GM18519 (cell line): ENCODE results near the gene PGK1.
"Not testable (repeated sequence)": the region's sequence is repeated elsewhere in the genome, so short reads cannot be mapped to it uniquely, and the experiment has no call there.

ENCODE experiments used
- ATAC-seq: cut with Tn5 transposase; IDR thresholded peaks from one replicate; pipeline ENCODE4 v1.9.1; 2021; ENCODE audit warnings: mild to moderate bottlenecking, moderate library complexity; ENCODE audit not compliant: unreplicated experiment, low FRiP score

The PGK1 gene

GRCh38 chrX:78111140-78111931 is 7.3 kb downstream of the PGK1 start:
- ATAC-seq, result no peak

GRCh38 chrX:78116365-78116764 is 12.3 kb downstream of the PGK1 start:
- ATAC-seq, result no peak

- no peak for ATAC-seq
Measured at GRCh38 chrX:78116766-78117165, 12.7 kb downstream of the PGK1 start.

GRCh38 chrX:78118628-78119027 is 14.6 kb downstream of the PGK1 start:
- no peak for ATAC-seq

- ATAC-seq, result no peak
Measured at GRCh38 chrX:78119521-78120227, 15.6 kb downstream of the PGK1 start.

GRCh38 chrX:78123190-78123589 is 19.1 kb downstream of the PGK1 start:
- ATAC-seq, result no peak

- ATAC-seq, result no peak
Measured at GRCh38 chrX:78124307-78124706, 20.3 kb downstream of the PGK1 start.

GRCh38 chrX:78125148-78125547 is 21.1 kb downstream of the PGK1 start:
- no peak for ATAC-seq

GRCh38 chrX:78125781-78126180 is 21.7 kb downstream of the PGK1 start:
- ATAC-seq, result not testable (repeated sequence)

GRCh38 chrX:78129714-78130113 is 25.7 kb downstream of the PGK1 start:
- ATAC-seq, result no peak

- ATAC-seq, result no peak
Measured at GRCh38 chrX:78130396-78130795, 26.3 kb downstream of the PGK1 start.

- no peak for ATAC-seq
Measured at GRCh38 chrX:78131117-78131516, 27.1 kb downstream of the PGK1 start.

GRCh38 chrX:78133238-78133960 is 29.4 kb downstream of the PGK1 start:
- ATAC-seq, result no peak

GRCh38 chrX:78139160-78140123 is 35.4 kb downstream of the PGK1 start, which contains the start of gene TAF9B:
Gene TAF9B, minus strand, starts transcription at chrX:78139650. Its CDS starts 39 bp downstream, at chrX:78139611.
- peak; percentile 90 for ATAC-seq

- ATAC-seq, result no peak
Measured at GRCh38 chrX:78140206-78140605, 36.2 kb downstream of the PGK1 start.

GRCh38 chrX:78147002-78147540 is 43.0 kb downstream of the PGK1 start:
- ATAC-seq, result not testable (repeated sequence)

- ATAC-seq, result not testable (repeated sequence)
Measured at GRCh38 chrX:78157373-78157772, 53.3 kb downstream of the PGK1 start.

- ATAC-seq, result not testable (repeated sequence)
Measured at GRCh38 chrX:78157846-78158245, 53.8 kb downstream of the PGK1 start.

GRCh38 chrX:78160711-78161110 is 56.7 kb downstream of the PGK1 start:
- ATAC-seq, result not testable (repeated sequence)

- not testable (repeated sequence) for ATAC-seq
Measured at GRCh38 chrX:78163175-78163574, 59.1 kb downstream of the PGK1 start.
